CD1c-positive myeloid dendritic cell (primary cell): ENCODE measurements around the gene CACNA1E.
"Not testable (repeated sequence)": the region's sequence is repeated elsewhere in the genome, so short reads cannot be mapped to it uniquely, and the experiment has no call there.

Experiments used
- DNase-seq: peaks from one replicate; pipeline ENCODE4 v3.0.0-alpha.2; 2016; ENCODE audit errors: extremely low spot score

The CACNA1E gene

DNA sequence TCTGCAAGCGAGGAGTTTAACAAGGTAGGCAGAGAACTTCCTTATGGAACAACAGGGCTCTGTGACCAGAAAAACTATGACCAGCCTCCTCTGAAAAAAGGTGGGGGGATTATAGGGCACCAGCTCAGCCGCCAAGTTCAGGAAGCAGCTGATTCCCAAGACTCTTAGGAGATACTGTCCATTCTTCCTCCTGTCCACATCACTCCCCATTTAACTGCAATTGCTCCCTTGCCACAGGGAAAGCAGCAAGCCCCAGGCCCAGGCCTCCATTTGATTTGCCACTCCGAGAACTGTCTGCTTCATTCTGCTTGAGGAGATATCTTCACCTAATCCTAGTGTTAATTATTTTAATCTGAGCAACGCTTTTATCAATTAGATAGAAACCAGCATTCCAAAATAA, 323.9 kb downstream of the CACNA1E start:
- no peak for DNase-seq

DNA sequence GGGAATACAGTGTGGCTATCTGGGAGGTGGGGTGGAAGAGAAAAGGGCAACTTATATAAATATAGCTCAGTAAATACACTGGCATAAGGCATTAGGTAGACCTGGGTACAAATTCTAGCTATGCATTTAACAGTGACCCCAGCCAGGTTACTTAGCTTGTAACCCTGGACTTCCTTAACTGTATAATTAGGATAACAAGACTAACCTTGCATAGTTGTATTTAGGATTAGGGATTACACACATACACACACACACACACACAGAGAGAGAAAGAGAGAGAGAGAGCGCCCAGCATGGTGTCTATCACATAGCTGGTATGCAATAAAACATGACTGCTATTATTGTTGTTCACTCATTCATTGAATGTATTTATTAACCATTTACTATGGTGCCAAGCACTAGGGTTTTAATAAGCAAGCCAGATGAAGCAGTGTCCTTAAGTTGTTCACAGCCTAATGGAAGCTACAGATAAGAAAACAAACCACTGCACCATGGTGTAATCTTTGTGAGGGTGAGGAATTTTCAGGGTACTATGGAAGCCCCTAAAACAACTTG, 326.8 kb downstream of the CACNA1E start:
- no peak for DNase-seq

DNA sequence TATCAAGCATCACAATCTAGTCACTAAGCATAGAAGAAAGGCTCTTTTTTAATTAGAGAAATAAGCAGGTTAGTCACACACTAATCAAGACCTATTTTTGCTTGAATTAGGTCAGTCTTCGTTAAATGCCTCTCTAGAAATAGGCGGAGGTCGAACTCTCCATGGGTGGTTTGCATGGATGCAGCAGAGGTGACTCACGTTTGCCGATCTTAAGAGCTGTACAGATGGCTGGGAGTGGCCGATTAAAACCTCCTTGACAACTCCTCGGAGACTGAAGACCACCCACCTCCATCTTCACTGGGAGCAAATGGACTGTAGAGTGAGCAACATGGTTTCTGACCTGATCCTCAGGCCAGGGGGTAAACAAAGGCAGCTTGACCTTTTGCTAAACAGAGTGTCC, 328.9 kb downstream of the CACNA1E start:
- no peak for DNase-seq

DNA sequence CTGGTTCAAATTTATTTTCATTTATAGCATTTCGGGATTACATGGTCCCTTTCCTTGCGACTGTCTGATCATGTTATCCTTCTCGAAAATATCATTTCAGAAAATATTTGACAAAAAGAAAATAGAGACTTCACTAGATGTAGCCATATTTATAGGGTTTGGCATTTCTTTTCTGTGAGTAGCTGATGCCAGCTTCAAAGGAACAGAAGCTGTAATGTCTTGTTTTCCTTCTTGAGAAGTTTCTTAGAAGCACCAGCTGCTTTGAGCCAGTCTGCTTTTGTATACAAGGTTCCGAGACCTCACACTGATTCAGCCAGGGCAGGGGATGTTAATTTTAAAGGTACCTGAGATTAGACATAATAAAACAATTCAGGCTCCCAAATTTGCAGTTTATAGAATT, 329.9 kb downstream of the CACNA1E start:
- no peak for DNase-seq

DNA sequence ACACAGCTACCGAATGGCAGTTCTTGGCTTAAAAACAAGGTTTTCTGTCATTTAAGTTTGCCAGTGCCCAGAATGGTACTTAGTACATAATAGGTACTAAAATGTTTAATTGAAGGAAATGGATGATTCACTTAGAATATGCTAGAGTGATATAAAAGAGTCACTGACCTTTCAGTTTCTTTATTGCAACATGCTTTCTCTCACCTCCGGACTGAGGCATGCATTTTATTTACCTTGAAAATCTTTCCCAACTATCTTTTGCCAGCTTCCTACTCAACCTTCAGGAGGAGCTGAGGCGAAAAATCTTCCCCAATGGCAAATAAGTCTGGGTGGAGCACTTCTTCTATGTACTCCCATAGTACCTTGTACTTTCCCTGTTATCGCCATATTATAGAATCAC, 333.3 kb downstream of the CACNA1E start:
- DNase-seq = no peak

DNA sequence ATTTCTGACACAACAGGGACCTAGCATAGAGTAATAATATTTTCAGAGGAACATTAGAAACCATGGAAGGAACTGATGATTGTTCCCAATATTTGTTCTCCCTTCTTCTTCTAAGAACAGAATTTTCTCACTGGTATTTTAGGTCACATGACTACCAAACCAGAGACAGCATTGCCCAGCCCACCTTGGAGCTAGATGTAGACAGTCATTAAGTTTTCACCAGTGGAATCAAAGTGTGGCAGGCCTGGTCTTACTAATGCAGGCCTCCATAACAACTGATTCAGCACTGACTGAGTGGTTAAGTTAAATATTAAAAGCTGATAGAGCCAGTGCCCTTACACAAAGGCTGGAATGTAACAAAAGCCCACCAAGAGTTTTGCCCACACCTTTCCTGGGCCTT, 333.8 kb downstream of the CACNA1E start:
- no peak for DNase-seq

DNA sequence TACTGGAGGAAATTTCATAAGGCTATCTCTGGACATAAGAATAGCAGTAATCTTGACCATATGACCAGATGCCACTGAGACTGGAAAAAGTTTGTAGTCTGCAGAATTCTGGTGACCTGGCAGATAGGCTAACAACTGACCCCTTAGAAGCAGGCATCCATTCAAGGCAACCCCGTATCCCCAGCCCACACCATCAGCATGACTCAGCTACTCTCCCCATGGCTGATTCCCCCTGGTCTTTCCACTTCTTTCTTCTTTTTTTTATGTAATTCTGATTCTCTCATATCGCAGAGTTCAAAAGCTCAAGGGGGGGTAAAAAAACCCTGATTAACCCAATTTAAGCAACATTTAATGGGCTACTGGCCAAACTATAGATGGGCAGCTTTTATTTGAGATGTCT, 335.1 kb downstream of the CACNA1E start:
- DNase-seq = no peak

DNA sequence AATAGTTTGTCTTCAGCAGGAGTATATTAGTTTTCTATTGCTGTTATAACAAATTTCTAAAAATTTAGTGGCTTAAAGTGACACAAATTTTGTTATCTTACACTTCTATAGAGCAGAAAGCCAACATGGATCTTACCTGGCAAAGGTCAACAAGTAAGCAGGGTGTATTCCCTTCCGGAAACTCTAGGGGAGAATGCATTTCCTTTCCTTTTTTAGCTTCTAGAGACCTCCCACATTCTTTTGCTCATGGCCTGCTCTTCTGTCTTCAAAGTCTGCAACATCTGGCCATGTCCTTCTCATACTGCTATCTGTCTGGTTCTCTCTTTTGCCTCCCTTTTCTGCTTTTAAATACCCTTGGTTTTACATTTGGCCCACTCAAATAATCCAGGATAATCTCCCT, 335.6 kb downstream of the CACNA1E start:
- DNase-seq = no peak

DNA sequence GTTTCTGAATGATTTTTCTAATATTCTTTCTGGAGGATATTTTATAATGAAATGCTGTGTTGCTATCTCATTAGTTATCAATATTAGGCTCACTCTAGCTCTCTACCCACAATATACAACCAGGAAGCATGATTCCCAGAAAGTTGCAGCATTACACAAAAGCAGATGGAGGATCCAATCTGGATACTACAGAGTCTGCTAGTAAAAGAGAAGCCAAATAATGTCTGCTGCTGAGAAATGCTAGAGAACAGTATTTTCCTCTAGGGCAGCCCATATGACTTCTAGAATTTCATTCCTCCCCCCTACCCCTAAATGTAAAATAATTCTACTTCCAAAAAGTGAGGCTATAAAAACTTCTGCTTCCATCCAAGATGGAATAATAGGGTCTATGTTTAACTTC, 338.4 kb downstream of the CACNA1E start:
- no peak for DNase-seq

DNA sequence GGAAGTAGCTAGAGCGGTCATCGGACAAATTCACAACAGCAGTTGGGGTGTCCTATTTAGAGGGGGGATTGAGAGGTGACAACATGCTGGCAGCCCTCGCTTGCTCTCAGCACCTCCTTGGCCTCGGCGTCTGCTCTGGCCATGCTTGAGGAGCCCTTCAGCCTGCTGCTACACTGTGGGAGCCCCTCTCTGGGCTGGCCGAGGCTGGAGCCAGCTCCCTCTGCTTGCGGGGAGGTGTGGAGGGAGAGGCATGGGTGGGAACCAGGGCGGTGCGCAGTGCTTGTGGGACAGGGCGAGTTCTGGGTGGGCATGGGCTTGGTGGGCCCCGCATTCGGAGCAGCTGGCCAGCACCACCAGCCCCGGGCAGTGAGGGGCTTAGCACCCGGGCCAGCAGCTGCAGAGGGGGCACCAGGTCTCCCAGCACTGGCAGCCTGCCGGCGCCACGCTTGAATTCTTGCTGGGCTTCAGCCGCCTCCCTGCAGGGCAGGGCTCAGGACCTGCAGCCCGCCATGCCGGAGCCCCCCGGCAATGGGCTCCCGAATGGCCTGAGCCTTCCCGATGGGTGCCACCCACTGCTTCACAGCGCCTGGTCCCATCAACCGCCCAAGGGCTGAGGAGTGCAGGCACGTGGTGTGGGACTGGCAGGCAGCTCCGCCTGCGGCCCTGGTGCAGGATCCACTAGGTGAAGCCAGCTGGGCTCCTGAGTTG, 349.0 kb downstream of the CACNA1E start:
- DNase-seq = not testable (repeated sequence)

DNA sequence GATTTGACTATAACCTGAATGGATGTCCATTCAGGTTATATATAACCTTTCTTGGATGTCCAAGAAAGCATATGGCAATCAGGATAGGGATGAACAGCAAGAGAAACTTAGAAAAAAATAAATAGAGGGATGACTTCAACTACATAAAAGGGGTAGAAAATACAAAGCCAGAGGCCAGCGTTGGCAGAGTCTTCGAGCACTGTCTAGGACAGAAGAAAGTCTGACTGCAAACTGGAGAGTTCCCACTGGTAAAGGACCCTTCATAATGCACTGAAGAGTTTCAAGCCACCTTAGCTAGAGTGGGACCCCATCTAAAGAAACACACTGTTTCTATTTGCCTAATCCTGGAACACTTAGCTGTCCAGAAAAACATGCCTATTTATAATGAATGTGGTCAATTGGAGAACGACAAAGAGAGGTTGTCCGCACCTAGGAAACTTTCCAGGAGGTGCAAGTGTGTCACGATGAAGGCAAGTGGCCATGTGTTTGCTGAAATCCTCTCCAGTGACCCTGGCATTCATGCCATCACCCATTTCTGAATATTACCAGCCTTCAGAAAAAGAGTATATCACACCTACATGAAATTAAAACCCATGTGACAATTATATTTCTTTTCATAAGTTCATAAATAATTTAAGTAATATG, 362.8 kb downstream of the CACNA1E start:
- no peak for DNase-seq

DNA sequence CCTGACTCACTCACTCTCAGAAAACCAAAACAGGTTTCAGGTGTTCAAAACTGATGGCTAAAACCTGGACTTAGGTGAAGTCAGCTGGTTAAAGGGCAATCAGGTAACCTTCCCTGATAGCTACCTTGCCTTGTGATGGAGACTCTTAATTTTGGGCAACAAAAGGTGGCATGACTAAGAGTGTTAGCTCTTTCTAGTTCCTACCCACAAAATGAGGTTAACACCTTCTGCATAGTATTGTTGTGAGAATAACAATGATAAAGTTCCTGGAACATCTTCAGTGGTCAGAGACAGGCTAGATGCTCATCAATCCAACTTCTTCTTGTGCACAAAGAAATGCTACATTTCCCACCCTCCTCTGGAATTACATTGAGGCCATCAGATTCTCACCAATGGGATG, 363.4 kb downstream of the CACNA1E start:
- DNase-seq = no peak

DNA sequence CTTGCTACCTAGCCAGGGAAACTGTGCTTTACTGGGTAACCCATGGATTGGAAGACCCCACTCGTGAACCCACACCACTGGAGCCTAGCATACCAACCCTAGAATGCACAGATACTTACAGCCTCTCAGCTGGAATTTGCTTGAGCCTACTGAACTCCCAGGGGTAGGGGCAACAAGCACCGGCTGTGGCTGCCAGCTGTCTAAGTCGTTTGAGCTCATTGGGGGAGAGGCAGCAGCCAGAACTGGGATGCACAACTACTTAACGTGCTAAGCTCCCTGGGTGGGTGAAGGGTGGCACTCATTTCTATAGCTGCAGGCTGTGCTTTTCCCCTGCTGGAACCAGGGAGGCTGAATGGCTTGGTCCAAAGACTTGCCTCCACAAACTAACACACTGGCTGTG, 365.8 kb downstream of the CACNA1E start:
- no peak for DNase-seq

DNA sequence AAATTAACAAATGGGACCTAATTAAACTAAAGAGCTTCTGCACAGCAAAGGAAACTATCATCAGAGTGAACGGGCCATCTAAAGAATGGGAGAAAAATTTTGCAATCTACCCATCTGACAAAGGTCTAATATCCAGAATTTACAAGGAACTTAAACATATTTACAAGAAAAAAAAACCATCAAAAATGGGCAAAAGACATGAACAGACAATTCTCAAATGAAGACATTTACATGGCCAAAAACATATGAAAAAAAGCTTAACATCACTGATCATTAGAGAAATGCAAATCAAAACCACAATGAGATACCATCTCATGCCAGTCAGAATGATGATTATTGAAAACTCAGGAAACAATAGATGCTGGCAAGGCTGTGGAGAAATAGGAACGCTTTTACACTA, 370.9 kb downstream of the CACNA1E start:
- DNase-seq = not testable (repeated sequence)

DNA sequence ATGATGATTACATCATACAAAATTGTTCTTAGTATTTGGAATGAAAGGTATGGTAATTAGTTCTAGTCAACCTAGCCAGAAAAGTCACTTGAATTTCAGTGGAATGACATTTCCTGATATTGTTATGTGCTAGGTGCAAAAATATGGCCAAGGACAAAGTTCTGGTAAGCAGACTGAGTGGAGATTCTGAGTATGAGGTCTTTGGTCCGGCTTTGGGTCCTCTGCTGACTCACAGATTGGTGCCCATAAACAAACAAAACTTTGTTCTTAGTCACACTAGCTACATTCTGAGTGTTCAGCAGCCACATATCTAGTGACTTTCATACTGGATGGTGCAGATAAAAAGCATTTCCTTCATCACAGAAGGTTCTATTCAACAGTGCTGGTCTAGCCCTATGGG, 372.1 kb downstream of the CACNA1E start:
- DNase-seq = no peak
